Bone marrow (tissue), 2 donors: Measurements from ENCODE around the gene UBE2D4.
"Not testable (repeated sequence)": the region's sequence is repeated elsewhere in the genome, so short reads cannot be mapped to it uniquely, and the experiment has no call there.

Experiments used
- DNase-seq, 2 donors: peaks; one replicate each; lab custom pipeline; 2025; lab: John Stamatoyannopoulos, UW

UBE2D4 gene

GRCh38 chr7:43968172-43969040, 42.2 kb downstream of the UBE2D4 start:
- not testable (repeated sequence) for DNase-seq

GRCh38 chr7:43969586-43969985, 43.4 kb downstream of the UBE2D4 start:
- not testable (repeated sequence) for DNase-seq

- not testable (repeated sequence) for DNase-seq
Measured at GRCh38 chr7:43970698-43971097, 44.5 kb downstream of the UBE2D4 start.

GRCh38 chr7:43974033-43974573, 47.9 kb downstream of the UBE2D4 start:
- DNase-seq = not testable (repeated sequence)

GRCh38 chr7:43974725-43975482, 48.7 kb downstream of the UBE2D4 start:
- not testable (repeated sequence) for DNase-seq

GRCh38 chr7:43977525-43977924, 51.3 kb downstream of the UBE2D4 start:
- no peak for DNase-seq

- not testable (repeated sequence) for DNase-seq
Measured at GRCh38 chr7:43978102-43978501, 51.9 kb downstream of the UBE2D4 start.

- DNase-seq = not testable (repeated sequence)
Measured at GRCh38 chr7:43982848-43983247, 56.6 kb downstream of the UBE2D4 start.

GRCh38 chr7:43983736-43984135, 57.5 kb downstream of the UBE2D4 start:
- not testable (repeated sequence) for DNase-seq

GRCh38 chr7:43985904-43986864, 59.9 kb downstream of the UBE2D4 start:
- DNase-seq = peak; percentile 40 to 63

- DNase-seq = not testable (repeated sequence)
Measured at GRCh38 chr7:43987476-43987875, 61.2 kb downstream of the UBE2D4 start.

- not testable (repeated sequence) for DNase-seq
Measured at GRCh38 chr7:43990011-43990585, 63.9 kb downstream of the UBE2D4 start.

- DNase-seq = not testable (repeated sequence)
Measured at GRCh38 chr7:43990829-43991228, 64.6 kb downstream of the UBE2D4 start.

GRCh38 chr7:43992896-43993295, 66.7 kb downstream of the UBE2D4 start:
- not testable (repeated sequence) for DNase-seq

- not testable (repeated sequence) for DNase-seq
Measured at GRCh38 chr7:43994681-43995080, 68.4 kb downstream of the UBE2D4 start.

GRCh38 chr7:43997532-43997931, 71.3 kb downstream of the UBE2D4 start, which contains the start of gene SPDYE1:
Gene SPDYE1 (plus strand): TSS chr7:43997897. CDS start chr7:43999950, 2,053 bp downstream.
- DNase-seq = not testable (repeated sequence)
